Breast epithelium (tissue), 4 donors: ENCODE measurements around the gene RFX4. TPM values are rescaled to one million over a fixed set of nuclear protein-coding genes. Genes with fewer than 3 reads are reported as not detected.
A peak's percentile ranks its signal among the peaks of the same experiment; 100 is the strongest.

Experiments used
- DNase-seq, 2 donors: peaks; one replicate each; pipeline ENCODE4 v3.0.0-alpha.2; 2019; ENCODE audit warnings: low spot score in 2 of 2
- H3K27ac ChIP-seq, 2 donors: fragments of 200-600 bp; sonication (generic) in 1 of 2; one replicate each; pipeline ENCODE4 v1.5.1; 2016 to 2019; ENCODE audit warnings: mild to moderate bottlenecking in 1 of 2
- H3K27me3 ChIP-seq, 2 donors: fragments of 200-600 bp; sonication (generic) in 1 of 2; one replicate each; pipeline versions ENCODE4 v1.5.1 to v1.6.0; 2017 to 2019; ENCODE audit warnings: control low read depth in 1 of 2, mild to moderate bottlenecking in 1 of 2
- H3K36me3 ChIP-seq: fragments of 200-600 bp; one replicate; pipeline ENCODE4 v1.5.1; 2019
- H3K4me1 ChIP-seq, 2 donors: fragments of 200-600 bp; sonication (generic); one replicate each; pipeline ENCODE4 v1.5.1; 2016 to 2019; ENCODE audit warnings: control low read depth in 1 of 2
- H3K4me3 ChIP-seq, 3 donors: fragments of 200-600 bp; sonication (generic); 1 replicate in 2 of 3; 2 replicates in 1 of 3; pipeline ENCODE4 v1.5.1; 2016 to 2019; ENCODE audit warnings: mild to moderate bottlenecking in 3 of 3, moderate library complexity in 2 of 3
- H3K9me3 ChIP-seq, 2 donors: fragments of 200-600 bp; sonication (generic) in 1 of 2; one replicate each; pipeline ENCODE4 v1.5.1; 2016 to 2019; ENCODE audit warnings: control low read depth in 1 of 2
- CTCF ChIP-seq, 3 donors: fragments of 450-650 bp; IDR thresholded peaks; one replicate each; pipeline ENCODE4 v1.5.1; 2016 to 2017; ENCODE audit warnings: antibody characterized with exemption in 3 of 3, mild to moderate bottlenecking in 3 of 3, moderate library complexity in 3 of 3
- POLR2A ChIP-seq: fragments of 450-650 bp; IDR thresholded peaks from one replicate; pipeline ENCODE4 v1.6.1; 2016; ENCODE audit warnings: antibody characterized with exemption, mild to moderate bottlenecking, moderate library complexity
- POLR2AphosphoS5 ChIP-seq, 3 donors: sonication (generic); formaldehyde crosslinking; IDR thresholded peaks; one replicate each; pipeline ENCODE4 v1.6.1; 2017; ENCODE audit warnings: antibody characterized with exemption in 3 of 3
- intact Hi-C: fragments of 100-400 bp; cut with DNase I; formaldehyde crosslinking; loops from one replicate; pipeline ENCODE4 v1.15.1; 2023; ENCODE audit warnings: low total_unique reads
- total RNA-seq, 3 donors: library from RNA; depleted of rRNA; stranded (reverse); fragments of >200 nt; gene quantifications; one replicate each; pipeline ENCODE4 v1.1.0, GENCODE V29; 2016

The RFX4 gene
- total RNA-seq, 3 donors from 2014 or later, result 0.64 TPM; not detected in 2

- Histone ChIP-seq H3K36me3 (no peaks in the 10 kb centered on the region), H3K27ac (no peak overlapping the region), H3K27me3 (peaks cover 0 to 12% of the 10 kb centered on the region in 2 donors), H3K4me3 (no peak overlapping the region), H3K4me1 (no peaks in the 10 kb centered on the region), H3K9me3 (peaks cover 5 to 8% of the 10 kb centered on the region in 2 donors)
- intact Hi-C loops, result loop anchor here (5.0 kb wide), 1 partner anchor 996 kb away; no protein-coding TSS in a partner anchor
- DNase-seq, result no peak
- TF ChIP-seq CTCF (IDR thresholded peaks at IDR 0.05) (no peak), POLR2A (no peak), POLR2AphosphoS5 (IDR thresholded peaks at IDR 0.05) (no peak)
These were observed 16.0 kb upstream of the RFX4 start for GRCh38 chr12:106566771-106567170.

GRCh38 chr12:106573239-106573638, 9.6 kb upstream of the RFX4 start:
- H3K4me3 ChIP-seq, result no peak overlapping the region
- H3K9me3 ChIP-seq, result peaks cover 5 to 8% of the 10 kb centered on the region in 2 donors
- DNase-seq, result no peak
- H3K4me1 ChIP-seq, result no peaks in the 10 kb centered on the region
- no peak overlapping the region for H3K27ac ChIP-seq
- TF ChIP-seq CTCF (IDR thresholded peaks at IDR 0.05), result no peak
- no peak for TF ChIP-seq POLR2AphosphoS5 (IDR thresholded peaks at IDR 0.05)
- TF ChIP-seq POLR2A, result no peak
- H3K27me3 ChIP-seq, result peaks cover 0 to 6% of the 10 kb centered on the region in 2 donors
- intact Hi-C loops, result no loop called here
- H3K36me3 ChIP-seq, result no peaks in the 10 kb centered on the region

- H3K27ac ChIP-seq, result no peak overlapping the region
- DNase-seq, result no peak
- peaks cover 0 to 9% of the 10 kb centered on the region in 2 donors for H3K4me1 ChIP-seq
- intact Hi-C loops, result no loop called here
- no peak overlapping the region for H3K4me3 ChIP-seq
- TF ChIP-seq POLR2AphosphoS5 (IDR thresholded peaks at IDR 0.05), result no peak
- no peak for TF ChIP-seq CTCF (IDR thresholded peaks at IDR 0.05)
- TF ChIP-seq POLR2A, result no peak
- H3K27me3 ChIP-seq, result peaks cover 0 to 42% of the 10 kb centered on the region in 2 donors
- no peaks in the 10 kb centered on the region for H3K9me3 ChIP-seq
- H3K36me3 ChIP-seq, result no peaks in the 10 kb centered on the region
These were observed 6.0 kb upstream of the RFX4 start for GRCh38 chr12:106576848-106577247.

- no peak overlapping the region for H3K27ac ChIP-seq
- peaks cover 0 to 29% of the 10 kb centered on the region in 2 donors for H3K4me1 ChIP-seq
- peak overlapping the region in 2 of 3 donors; percentile 25 to 62 for H3K4me3 ChIP-seq
- H3K9me3 ChIP-seq, result no peaks in the 10 kb centered on the region
- no peak for DNase-seq
- peaks cover 3 to 82% of the 10 kb centered on the region in 2 donors for H3K27me3 ChIP-seq
- TF ChIP-seq CTCF (IDR thresholded peaks at IDR 0.05) (no peak), POLR2A (no peak), POLR2AphosphoS5 (IDR thresholded peaks at IDR 0.05) (no peak)
- intact Hi-C loops, result no loop called here
- H3K36me3 ChIP-seq, result no peaks in the 10 kb centered on the region
These were observed 1.9 kb upstream of the RFX4 start for GRCh38 chr12:106580671-106581508.

- Histone ChIP-seq H3K9me3 (no peaks in the 10 kb centered on the region), H3K4me3 (peak overlapping the region in 2 of 3 donors; percentile 25 to 62), H3K4me1 (peaks cover 0 to 29% of the 10 kb centered on the region in 2 donors), H3K36me3 (no peaks in the 10 kb centered on the region), H3K27ac (no peak overlapping the region), H3K27me3 (peaks cover 3 to 91% of the 10 kb centered on the region in 2 donors)
- no peak for DNase-seq
- intact Hi-C loops, result no loop called here
- TF ChIP-seq CTCF (IDR thresholded peaks at IDR 0.05), result no peak
- no peak for TF ChIP-seq POLR2AphosphoS5 (IDR thresholded peaks at IDR 0.05)
- TF ChIP-seq POLR2A, result no peak
These were observed 1.1 kb upstream of the RFX4 start for GRCh38 chr12:106581543-106582248.
